TTC549 (cell line): ENCODE measurements around the gene SSC4D.
"Not testable (repeated sequence)": the region's sequence is repeated elsewhere in the genome, so short reads cannot be mapped to it uniquely, and the experiment has no call there.

Experiments used
- FAIRE-seq: peaks from 2 replicates; lab custom pipeline; 2012; peaks lifted over from hg19 to GRCh38; lab: Jason Lieb, UNC

The SSC4D gene

DNA sequence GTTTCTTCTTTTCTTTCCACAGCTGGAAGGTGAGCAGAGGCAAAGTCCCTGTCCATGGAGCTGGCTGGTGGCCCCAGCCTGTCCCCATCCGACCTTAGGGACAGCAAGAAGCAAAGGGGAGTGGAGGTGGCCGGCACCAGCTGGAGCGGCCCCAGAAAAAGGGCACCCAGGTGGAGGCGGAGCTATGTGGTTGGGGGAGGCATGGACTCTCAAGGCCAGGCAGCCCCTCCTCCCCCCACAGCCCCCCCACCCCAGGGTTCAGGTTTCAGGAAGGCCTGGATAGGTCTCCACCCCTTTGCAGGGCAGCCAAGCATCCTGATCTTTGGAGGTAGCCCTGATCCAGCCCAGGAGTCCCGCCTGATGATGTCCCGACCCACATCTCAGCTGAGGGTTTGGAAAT is at the start of gene SSC4D:
Gene SSC4D, minus strand, starts transcription at position 161 of the 400 bp plus-strand sequence. CDS start 5,258 bp downstream, outside the sequence.
- FAIRE-seq = no peak

DNA sequence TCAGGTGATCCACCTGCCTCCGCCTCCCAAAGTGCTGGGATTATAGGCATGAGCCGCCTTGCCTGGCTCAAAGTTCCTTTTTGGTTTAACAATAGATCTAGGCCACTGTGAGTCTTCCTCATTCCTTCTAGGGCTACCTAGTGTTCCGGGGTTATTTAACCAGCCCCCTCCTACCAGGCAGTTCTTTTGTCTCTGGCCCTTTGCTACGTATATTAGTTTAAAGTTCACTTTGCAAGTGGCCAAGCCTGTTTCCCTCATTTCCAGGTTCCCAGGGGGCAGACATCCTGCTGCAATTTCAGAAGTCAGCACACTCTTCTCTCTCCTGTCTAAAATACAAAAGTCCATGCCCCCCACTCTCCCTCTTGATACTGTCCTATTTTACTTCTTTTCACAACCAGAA is 49.0 kb upstream of the SSC4D start:
- FAIRE-seq = not testable (repeated sequence)

GRCh38 chr7:76457017-76457416 is 47.5 kb upstream of the SSC4D start:
- FAIRE-seq = not testable (repeated sequence)

DNA sequence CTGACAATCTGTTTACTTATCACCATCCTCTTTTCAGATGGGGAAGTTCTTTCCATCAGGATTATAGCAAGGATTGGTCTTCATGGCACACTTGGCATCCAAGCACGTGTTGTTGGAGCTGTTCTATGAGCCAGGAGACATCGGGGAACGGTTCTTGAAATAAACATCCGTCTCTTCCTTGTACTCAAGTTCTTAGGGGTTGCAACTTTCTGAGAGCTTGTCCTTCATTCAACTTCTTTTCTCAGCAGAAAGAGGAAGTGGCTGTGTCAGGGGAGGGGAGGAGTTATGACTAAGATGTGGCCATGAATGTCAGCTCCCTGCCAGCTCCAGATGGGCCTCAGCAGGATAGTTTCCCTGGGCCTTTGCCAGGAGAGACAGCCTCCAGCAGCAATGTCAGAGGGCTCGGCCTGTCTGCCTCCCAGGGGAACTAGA is 36.1 kb upstream of the SSC4D start:
- not testable (repeated sequence) for FAIRE-seq

- not testable (repeated sequence) for FAIRE-seq
These were observed 34.3 kb upstream of the SSC4D start for GRCh38 chr7:76443846-76444245.

DNA sequence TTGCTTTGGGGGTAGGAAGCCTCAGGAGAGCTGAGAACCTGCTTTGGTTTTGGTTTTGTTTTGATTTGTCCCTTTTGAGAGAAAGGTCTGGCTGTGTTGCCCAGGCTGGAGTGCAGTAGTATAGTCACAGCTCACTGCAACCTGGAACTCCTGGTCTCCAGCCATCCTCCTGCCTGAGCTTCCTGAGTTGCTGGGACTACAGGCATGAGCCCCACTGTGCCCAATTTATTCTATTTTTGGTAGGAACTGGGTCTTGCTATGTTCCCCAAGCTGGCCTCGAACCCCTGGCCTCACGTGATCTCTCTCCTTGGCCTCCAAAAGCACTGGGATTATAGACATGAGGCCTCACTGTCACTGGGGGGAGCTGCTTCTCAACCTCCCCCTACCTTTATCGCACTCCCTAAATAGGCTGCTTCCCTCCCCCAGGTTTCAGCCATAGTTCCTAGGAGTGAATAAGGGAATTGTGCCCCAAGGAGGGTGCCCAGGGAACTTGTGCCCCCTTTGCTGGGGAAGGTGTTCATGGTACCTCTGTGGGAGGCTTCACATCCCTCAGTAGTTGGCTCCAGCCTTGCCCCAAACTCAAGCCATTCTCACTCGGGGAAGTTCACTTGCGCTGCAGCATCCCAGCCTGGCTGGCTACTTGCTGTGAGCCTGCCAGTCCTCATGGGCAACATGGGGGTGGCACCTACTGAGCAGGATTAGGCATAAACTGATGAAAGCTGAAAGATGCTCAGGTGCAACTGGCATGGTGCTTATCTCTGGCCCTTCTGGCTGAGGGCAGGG is 33.4 kb upstream of the SSC4D start:
- FAIRE-seq = not testable (repeated sequence)

DNA sequence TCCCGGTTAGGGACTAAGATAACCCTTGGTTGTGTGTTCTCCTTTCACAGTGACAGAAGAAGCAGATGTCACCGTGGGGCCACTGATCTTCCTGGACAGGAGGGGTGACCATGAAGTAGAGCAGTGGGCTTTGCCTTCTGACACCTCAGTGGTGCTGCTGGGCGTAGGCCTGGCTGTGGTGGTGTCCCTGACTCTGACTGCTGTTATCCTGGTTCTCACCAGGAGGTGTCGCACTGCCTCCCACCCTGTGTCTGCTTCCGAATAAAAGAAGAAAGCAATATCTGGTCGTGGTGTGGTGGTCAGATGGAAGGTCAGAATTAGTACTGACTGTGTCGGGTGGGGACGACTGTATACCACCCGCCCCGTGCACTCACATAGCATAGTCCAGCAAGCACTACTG is 32.3 kb upstream of the SSC4D start:
- not testable (repeated sequence) for FAIRE-seq

GRCh38 chr7:76440404-76440803 is 30.9 kb upstream of the SSC4D start:
- not testable (repeated sequence) for FAIRE-seq

GRCh38 chr7:76439120-76439888 is 29.8 kb upstream of the SSC4D start:
- not testable (repeated sequence) for FAIRE-seq

GRCh38 chr7:76437873-76438272 is 28.4 kb upstream of the SSC4D start:
- FAIRE-seq = peak; percentile 15

DNA sequence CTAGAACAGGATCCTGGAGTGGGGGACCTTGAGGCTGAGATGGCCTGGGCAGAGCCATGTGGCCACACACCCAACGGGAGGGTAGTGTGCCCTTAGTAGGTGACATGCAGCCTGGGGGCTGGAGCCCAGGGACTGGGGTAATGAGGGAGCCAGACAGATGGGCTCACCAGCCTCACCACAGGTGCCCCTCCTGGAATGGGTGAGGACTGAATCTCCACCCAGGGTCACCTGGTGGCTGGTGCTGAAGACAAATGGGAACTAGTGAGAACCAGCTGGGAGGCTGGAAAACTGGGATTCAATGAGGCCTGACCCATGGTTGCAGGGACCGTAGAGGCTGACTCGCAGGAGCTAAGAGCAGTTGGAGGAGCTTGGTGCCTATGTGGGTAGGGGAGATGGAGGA is 21.3 kb upstream of the SSC4D start:
- FAIRE-seq = no peak

- FAIRE-seq = no peak
These were observed 20.7 kb upstream of the SSC4D start for GRCh38 chr7:76430211-76430610.

GRCh38 chr7:76428868-76429805 is 19.6 kb upstream of the SSC4D start:
- no peak for FAIRE-seq

GRCh38 chr7:76428149-76428823 is 18.8 kb upstream of the SSC4D start:
- FAIRE-seq = no peak

GRCh38 chr7:76427635-76428034 is 18.1 kb upstream of the SSC4D start:
- FAIRE-seq = no peak

- FAIRE-seq = no peak
These were observed 16.7 kb upstream of the SSC4D start for GRCh38 chr7:76426246-76426645.

DNA sequence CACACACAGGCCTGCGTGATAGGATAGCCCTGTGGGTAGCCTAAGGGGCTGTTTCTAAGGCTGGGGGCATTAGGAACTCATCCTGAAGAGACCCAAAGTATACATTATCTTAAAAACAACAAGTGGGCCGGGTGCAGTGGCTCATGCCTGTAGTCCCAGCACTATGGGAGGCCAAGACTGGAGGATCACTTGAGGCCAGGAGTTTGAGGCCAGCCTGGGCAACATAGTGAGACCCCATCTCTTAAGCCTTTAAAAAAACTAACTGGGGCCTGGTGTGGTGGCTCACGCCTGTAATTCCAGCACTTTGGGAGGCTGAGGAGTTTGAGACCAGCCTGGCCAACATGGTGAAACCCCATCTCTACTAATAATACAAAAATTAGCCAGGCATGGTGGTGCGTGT is 16.1 kb upstream of the SSC4D start:
- FAIRE-seq = not testable (repeated sequence)

- no peak for FAIRE-seq
These were observed 15.7 kb upstream of the SSC4D start for GRCh38 chr7:76425156-76425555.

- no peak for FAIRE-seq
These were observed 15.1 kb upstream of the SSC4D start, which contains the start of gene ZP3 for GRCh38 chr7:76424413-76425111. Gene ZP3, plus strand, starts transcription at chr7:76424950. Its CDS starts 15 bp downstream, at chr7:76424965.

DNA sequence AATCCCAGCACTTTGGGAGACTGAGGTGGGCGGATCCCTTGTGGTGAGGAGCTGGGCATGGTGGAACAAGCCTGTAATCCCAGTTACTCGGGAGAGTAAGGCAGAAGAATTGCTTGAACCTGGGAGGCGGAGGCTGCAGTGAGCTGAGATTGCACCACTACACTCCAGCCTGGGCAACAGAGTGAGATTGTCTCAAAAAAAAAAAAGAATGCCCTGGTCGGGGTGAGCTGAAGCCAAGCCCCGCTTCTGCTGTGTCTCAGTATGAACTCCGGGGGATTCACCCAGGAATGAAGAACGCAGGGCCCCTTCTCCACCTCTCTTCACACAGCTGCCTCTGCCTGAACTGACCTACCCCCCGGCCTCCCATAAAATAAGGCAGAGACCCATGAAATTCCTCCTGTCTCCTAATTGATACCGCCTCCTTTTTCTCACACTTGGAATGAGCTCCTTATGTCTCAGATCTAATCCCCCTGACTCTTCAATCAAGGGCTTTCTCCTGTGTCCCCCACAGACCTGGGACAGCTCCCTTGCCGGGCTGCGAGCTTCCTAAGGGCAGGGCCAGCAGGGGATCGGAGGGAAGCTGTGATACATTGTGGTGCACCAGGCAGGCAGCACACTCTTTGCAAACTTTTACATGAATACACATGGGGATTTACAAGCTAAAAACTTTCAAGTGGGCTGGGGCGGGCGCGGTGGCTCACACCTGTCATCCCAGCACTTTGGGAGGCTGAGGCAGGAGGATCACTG is 14.3 kb upstream of the SSC4D start:
- FAIRE-seq = no peak
